Heart left ventricle (tissue), 13 donors: ENCODE results near the gene ADIG.

Experiments
- CTCF ChIP-seq, 12 donors: fragments of 200-600 bp; sonication (generic) in 4 of 12; IDR thresholded peaks; one replicate each; pipeline versions ENCODE4 v1.5.0 to v1.8.0; 2018 to 2022; ENCODE audit warnings: antibody characterized with exemption in 12 of 12, mild to moderate bottlenecking in 5 of 12
- POLR2A ChIP-seq, 2 donors: fragments of 450-650 bp; IDR thresholded peaks; one replicate each; pipeline ENCODE4 v1.6.1; 2017; ENCODE audit warnings: antibody characterized with exemption in 2 of 2, mild to moderate bottlenecking in 2 of 2, moderate library complexity in 2 of 2
- donor health status: ischemic (EF 13 %, LVEDD 7.1; RV severe dilation, severe dysfunction).
- donor health status: DM: no; HTN: yes; CAD: no.
- donor health status: DM: no; HTN: no; CAD: no.
- donor health status: ischemic (EF 25% LVEDD 6.9; RV normal size, moderate dysfunction).
- donor health status: ischemic (EF 25% LVEDD 5.7; RV mildly dilated, moderate dysfunction).
- donor health status: ischemic (EF 35%, LVEDD 5.7; RV mildly dilated, moderate dysfunction).
- donor health status: nonischemic (EF 11% LVEDD 7.7; RV severe dilation, severe dysfunction).
- donor health status: DM: yes; HTN: yes; CAD: no.
- donor health status: PGD.
- donor health status: ischemic (EF 29% LVEDD 5.4; RV normal size, mild dysfunction).
- donor health status: nonischemic (EF 23%, LVEDD 6.1; RV moderate dilation, normal function).

GRCh38 chr20:38555395-38555794 lies 25.6 kb upstream of the ADIG start:
- no peak for TF ChIP-seq CTCF (IDR thresholded peaks at IDR 0.05)
- TF ChIP-seq POLR2A (IDR thresholded peaks at IDR 0.05) = no peak
